ENCODE data around the gene ADTRP.

The ADTRP gene

DNA sequence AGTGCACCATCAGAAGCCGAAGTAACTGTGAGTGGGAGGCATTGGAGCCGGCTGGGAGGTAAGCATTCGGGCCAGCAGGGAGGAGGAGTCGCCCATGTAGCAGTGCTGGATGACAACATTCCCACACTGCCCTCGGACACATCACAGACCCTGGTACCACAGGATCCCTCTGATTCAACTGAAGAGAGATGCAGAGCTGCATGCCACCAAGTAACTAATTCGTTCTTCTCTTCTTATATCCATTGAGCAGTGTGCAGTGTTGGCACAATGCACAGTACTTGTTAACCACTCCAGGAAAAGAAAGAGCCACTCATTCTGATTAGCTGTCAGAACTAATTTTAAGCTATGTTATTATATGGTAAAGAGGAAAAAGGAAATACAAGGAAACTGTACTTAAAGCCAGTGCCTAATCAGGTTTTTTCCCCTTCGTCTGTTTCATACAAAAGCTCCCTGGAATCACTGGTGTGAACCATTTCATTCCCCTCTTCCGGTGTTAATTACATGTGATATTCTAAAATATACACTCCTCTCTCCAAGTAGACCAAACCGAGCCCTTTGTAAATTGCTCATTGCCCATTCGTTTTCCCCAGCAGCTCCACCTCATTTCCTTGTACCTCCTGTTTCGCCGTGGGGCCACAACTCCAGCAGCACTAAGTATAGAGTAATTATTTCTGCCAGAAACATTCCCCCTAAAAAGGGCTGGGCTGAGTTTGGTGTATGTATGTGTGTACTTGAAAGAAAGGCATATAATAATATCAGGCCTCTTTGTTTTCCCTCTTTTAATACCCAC, 32.4 kb upstream of the ADTRP start:
- TF ChIP-seq, protein P1, sequence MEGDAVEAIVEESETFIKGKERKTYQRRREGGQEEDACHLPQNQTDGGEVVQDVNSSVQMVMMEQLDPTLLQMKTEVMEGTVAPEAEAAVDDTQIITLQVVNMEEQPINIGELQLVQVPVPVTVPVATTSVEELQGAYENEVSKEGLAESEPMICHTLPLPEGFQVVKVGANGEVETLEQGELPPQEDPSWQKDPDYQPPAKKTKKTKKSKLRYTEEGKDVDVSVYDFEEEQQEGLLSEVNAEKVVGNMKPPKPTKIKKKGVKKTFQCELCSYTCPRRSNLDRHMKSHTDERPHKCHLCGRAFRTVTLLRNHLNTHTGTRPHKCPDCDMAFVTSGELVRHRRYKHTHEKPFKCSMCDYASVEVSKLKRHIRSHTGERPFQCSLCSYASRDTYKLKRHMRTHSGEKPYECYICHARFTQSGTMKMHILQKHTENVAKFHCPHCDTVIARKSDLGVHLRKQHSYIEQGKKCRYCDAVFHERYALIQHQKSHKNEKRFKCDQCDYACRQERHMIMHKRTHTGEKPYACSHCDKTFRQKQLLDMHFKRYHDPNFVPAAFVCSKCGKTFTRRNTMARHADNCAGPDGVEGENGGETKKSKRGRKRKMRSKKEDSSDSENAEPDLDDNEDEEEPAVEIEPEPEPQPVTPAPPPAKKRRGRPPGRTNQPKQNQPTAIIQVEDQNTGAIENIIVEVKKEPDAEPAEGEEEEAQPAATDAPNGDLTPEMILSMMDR (IDR thresholded peaks at IDR 0.05; ENCODE audit: low read depth, low read length): no peak
- no peak for DNase-seq (ENCODE audit: extremely low read depth, low read depth)

DNA sequence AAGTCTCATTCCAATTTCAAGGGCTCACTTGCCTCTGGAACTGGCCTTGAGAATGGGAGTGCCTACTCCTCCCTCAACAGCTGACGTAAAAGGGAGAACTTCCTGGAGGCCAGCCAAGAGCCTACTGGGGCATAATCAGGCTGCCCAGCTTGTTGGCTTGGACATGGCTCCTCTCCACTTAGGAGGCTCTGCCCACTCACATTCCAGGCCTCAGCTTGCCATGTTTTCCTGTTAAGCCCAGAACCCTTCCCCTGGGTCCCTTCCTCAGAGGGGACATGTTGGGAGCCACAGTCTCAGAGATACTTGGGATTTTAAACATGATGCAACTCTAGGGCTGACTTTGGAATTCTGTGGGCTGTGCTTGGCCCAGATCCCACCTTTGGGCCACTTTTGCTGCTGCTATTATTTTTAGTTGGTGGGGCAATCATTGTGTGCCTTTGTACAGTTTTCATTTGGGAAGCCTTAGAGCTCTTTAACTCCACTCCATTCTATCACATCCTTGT, 31.5 kb upstream of the ADTRP start:
- peak; percentile 75 for DNase-seq (ENCODE audit: extremely low read depth, low read depth)

DNA sequence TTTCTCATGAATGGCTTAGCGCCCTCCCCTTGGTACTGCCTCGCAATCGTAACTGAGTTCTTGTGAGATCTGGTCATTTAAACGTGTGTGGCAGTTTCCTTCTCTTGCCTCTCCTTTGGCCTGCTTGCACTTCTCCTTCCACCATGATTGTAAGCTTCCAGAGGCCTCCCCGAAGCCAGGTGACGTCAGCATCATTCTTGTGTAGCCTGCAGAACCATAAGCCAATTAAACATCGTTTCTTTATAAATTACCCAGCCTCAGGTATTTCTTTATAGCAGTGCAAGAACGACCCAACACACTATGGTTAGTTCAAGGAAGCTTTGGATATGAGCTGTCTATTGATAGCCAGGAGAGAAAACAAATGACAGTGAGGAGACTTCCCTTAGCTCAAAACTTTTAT, 29.5 kb upstream of the ADTRP start:
- no peak for DNase-seq (ENCODE audit: extremely low read depth, low read depth)
- TF ChIP-seq, protein P1 (IDR thresholded peaks at IDR 0.05; ENCODE audit: low read depth, low read length): no peak

More for the DNA sequence above, 31.5 kb upstream of the ADTRP start:
- TF ChIP-seq, protein P1 (IDR thresholded peaks at IDR 0.05; ENCODE audit: low read depth, low read length): no peak

DNA sequence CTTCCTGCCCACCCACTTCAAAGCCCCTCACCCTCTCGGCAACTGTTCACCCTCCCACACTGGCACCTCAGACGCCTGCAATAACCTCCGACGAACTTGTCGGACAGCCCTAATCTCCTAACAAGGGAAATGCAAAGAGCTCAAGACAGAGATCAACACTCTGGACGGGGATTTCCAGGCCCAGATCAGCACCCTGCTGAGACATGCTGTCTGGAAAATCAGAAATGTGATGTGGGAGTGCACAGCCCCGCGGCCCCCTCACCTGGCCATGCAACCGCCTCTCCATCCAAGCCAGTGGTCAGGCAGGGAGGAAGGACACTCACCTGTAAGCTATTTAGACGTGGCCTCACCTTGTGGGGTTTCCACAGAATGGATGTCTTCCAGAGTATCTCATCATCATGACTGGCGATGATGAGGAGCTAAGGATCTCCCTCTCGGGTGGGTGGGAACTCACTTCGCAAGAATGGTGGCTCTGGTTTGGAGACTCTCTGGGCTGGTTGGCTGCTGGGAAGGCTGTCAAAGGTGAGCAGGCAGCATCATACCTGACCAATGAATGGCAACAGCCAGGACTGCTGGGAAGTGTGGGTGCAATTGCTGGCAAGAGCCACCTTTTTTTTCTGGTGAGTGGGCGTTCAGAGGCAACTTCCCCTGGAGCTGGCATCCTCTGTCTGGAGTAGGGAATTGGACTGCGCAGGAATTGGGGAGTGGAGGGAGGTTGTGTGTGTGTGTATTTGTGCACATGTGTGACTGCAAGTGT, 28.1 kb upstream of the ADTRP start:
- no peak for DNase-seq (ENCODE audit: extremely low read depth, low read depth)

DNA sequence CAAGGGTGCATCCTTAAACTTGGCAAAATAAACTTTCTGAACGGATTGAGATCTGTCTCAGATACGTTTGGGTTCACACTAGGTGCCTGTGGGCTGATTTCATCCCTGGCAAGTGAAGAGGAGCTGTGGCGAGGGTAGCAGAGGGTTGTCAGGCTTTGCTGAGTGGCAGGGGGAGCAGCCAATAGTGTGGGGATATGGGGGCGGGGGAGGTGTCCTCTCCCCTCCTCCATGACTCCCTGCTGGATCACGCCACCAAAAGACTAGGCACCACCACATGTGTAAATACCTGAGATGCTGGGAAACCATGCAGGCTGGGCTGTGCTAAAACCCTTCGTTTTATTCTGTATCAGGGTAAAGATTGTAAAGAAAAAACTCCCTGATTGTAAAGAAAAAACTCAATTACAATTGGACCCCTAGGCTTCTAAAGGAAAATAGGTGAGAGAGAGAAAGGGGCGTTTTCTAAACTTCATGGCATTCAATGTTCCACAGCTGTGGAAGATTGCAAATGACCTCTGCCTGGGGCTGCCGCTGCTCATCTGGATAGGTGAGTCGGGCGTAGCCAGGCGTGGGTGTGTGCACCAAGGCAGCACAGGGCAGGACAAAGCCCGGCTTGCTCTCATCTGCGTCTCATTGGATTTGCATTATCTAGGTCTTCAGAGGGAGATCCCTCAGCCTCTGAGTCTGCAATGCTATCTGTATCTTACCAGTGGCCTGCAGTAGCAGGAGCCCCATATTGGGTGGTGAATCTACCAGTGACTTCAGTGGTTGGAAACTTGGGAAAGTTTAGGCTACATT, 26.9 kb upstream of the ADTRP start:
- no peak for DNase-seq (ENCODE audit: extremely low read depth, low read depth)
- TF ChIP-seq, protein P1 (IDR thresholded peaks at IDR 0.05; ENCODE audit: low read depth, low read length): no peak

More for the DNA sequence above, 28.1 kb upstream of the ADTRP start:
- TF ChIP-seq, protein P1 (IDR thresholded peaks at IDR 0.05; ENCODE audit: low read depth, low read length): no peak

DNA sequence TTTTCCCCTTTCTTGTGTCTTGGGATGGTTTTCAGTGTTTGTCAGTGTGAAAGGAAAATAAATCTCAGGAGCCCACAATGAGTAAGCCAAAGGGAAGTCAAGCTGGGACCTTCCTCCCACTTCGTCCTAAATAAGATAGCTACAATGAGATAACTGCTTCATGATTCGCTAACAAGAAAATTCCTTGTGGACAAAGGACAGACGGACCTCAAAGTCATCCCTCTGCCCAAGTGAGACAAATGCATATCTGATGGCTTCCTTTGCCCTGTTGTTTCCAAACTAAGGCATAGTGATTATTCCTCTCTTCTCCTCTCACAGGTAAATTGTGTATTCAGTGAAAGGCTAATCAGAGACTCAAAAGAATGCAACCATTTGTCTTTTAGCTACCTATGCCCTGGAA, 26.1 kb upstream of the ADTRP start:
- DNase-seq (ENCODE audit: extremely low read depth, low read depth): no peak
- TF ChIP-seq, protein P1 (IDR thresholded peaks at IDR 0.05; ENCODE audit: low read depth, low read length): no peak
